Measurements from ENCODE around the gene RACGAP1.

DNA sequence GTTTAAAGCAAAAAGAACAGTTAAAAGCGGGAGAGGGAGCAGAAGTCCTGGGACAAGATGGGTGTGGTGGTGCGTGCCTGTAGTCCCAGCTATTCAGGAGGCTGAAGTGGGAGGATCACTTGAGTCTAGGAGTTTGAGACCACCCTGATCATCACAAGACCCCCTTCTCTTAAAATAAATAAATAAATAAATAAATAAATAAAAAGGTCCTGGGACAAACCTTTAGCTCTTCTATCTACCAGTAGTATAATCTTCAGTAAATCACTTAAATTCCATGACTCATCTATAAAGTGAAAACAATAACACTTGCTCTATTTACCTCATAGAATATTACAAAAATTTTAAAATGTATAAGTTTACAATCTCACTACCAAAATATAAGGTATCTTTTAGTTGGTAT lies 5.8 kb downstream of the RACGAP1 start:
- no peak for TF ChIP-seq CTCF (IDR thresholded peaks at IDR 0.05)
- no peak for TF ChIP-seq EP300 (IDR thresholded peaks at IDR 0.05)
